B cell (primary cell): ENCODE measurements around the gene MROH2A.

ENCODE experiments used
- CTCF ChIP-seq: fragments of 200-600 bp; IDR thresholded peaks from one replicate; pipeline ENCODE4 v1.8.0; 2022; ENCODE audit warnings: antibody characterized with exemption, mild to moderate bottlenecking
- EZH2 ChIP-seq: IDR thresholded peaks from 2 replicates; pipeline ENCODE4 v1.6.1; 2012; ENCODE audit warnings: borderline replicate concordance, low read depth, mild to moderate bottlenecking, moderate library complexity, low read length; ENCODE audit not compliant: insufficient read depth, poor library complexity, severe bottlenecking

- TF ChIP-seq CTCF (no peak), EZH2 (no peak)
These were observed 53.0 kb downstream of the MROH2A start for GRCh38 chr2:233831011-233831721.
